ENCODE data around the gene RHBDL2.

GRCh38 chr1:38870996-38871395 is 70.6 kb downstream of the RHBDL2 start:
- TF ChIP-seq POLR2AphosphoS5 (IDR thresholded peaks at IDR 0.05; ENCODE audit: low read depth, low read length) = no peak
- no peak for TF ChIP-seq CTCF (IDR thresholded peaks at IDR 0.05)
- no peak for TF ChIP-seq SIN3A (IDR thresholded peaks at IDR 0.05; ENCODE audit: borderline replicate concordance, insufficient read depth, low read depth, low read length)
